GM18499 (cell line): ENCODE measurements around the gene SLC4A7.
"Not testable (repeated sequence)": the region's sequence is repeated elsewhere in the genome, so short reads cannot be mapped to it uniquely, and the experiment has no call there.

Experiments
- ATAC-seq: cut with Tn5 transposase; IDR thresholded peaks from one replicate; pipeline ENCODE4 v1.9.1; 2021; ENCODE audit warnings: moderate number of reproducible peaks; ENCODE audit not compliant: insufficient read depth, unreplicated experiment

The SLC4A7 gene

DNA sequence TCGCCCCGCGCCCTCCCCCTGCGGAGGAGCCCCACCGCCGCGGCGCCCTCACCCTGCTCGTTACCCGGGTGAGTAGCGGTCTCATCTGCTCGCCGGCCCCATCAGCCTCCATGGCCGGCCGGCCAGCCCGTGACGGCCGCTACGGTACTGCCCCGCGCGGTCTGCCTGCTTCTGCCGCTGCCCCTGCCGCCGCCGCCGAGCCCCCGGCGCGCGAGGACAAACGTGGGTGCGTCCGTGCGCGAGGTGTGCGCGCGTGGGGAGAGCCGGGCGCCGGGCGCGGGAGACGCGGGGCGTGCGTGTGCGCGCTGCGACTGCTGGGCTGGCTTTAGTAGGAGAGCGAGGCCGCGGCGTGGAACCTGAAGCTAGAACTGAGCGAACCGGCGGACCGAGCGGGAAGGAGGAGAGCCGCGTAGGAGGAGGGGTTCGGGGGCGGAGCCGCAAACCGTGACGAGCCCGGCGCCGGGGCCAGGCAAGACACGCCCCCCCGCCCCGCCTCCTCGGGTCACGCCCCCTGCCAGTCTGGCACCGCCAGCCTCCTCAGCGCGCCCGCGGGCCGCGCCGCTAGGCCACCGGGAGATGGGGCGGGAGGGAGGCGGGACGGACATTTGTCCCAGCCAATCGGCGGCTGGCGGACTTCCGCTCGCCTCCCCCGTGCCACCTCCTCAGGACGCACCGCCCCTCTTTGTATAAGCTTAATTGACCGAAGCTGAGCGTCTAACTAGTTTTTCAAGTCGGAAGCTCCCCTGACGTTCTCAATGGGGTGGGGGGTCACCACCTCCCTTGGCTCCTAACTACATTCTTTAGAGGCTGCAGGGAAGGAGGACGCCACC, at the start of gene SLC4A7:
SLC4A7 (minus strand) TSS at position 370 of the 830 bp plus-strand sequence; CDS start at position 112, 258 bp downstream.
- ATAC-seq, result peak; percentile 69

DNA sequence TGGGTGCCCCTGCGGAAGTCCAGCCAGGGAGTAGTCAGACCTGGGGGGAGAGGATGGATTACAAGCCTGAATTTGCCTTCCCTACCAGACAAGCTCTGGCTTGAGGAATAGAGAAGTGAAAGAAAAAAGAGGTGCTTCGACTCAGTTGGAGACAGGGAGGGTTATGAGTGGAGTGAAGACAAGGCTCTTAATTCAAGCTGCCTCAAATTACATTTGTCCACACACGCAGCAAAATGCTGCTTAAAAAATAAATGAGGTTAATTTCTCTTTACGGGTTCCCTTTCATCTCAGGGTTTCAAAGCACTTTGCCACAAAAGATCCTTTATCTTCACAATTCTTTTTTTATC, 49.0 kb upstream of the SLC4A7 start:
- no peak for ATAC-seq

DNA sequence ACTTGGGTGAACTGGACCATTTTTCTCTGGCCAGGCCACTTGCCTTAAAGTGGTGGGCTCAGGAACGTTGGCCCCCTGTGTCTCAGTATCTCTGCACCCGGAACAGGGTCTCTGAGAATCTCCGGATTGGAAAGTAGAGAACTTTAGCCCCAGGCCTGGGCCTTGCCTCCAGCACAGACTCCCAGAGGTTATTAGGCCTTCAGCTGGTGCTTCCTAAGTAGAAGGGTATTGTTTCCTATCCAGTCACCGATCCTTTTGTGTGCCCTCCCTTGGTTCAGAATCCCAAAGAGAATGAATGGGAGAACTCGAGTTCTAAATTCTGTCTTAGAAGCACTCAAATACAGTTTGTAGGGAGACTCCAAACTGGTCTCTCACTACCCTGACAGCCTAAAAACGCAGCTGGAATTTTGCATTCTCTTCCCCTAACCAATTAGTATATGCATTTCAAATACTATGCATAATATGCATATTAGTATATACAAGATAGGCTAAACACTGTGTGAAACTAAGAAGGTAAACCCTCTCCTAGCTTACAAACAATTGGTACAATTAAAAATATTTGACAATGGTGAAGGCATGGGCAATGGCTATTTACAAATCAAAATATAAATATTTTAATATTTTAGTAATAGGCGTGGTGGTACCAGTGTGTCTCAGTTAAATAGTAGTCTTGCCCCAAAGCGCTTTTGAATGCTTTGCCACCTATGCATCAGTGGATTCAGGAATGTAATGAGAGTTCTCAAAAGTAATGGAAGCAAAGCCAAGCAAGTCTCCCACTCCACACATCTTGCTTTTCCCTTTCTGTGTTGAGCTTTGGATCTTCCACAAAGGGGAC, 48.5 kb upstream of the SLC4A7 start:
- no peak for ATAC-seq

DNA sequence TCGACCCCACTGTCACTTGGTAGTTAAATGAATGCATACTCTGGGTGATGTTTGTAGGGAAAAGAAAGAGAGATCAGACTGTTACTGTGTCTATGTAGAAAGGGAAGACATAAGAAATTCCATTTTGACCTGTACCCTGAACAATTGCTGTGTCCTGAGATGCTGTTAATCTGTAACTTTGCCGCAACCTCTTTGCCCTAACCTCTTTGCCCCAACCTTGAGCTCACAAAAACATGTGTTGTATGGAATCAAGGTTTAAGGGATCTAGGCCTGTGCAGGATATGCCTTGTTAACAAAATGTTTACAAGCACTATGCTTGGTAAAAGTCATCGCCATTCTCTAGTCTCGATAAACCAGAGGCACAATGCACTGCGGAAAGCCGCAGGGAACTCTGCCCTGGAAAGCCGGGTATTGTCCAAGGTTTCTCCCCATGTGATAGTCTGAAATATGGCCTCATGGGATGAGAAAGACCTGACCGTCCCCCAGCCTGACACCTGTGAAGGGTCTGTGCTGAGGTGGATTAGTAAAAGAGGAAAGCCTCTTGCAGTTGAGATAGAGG, 47.1 kb upstream of the SLC4A7 start:
- not testable (repeated sequence) for ATAC-seq

DNA sequence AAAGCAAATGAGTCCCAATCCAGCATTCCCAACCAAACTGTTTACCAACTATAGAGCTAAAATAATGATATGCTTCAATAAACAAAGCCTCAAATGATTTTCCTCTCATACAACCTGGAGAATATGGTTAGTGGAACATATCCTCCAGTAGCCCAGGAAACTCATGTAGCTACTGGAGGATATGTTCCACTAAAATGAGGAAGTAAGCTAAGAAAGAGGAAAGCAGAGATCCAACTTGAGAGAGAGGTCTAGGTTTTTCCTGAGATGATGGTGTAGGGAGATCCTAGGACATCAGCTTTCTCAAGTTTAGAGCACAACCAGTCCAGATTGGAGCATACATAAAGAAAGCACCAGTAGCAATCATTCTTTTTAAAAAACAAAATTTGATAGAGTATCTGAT, 44.6 kb upstream of the SLC4A7 start:
- no peak for ATAC-seq

DNA sequence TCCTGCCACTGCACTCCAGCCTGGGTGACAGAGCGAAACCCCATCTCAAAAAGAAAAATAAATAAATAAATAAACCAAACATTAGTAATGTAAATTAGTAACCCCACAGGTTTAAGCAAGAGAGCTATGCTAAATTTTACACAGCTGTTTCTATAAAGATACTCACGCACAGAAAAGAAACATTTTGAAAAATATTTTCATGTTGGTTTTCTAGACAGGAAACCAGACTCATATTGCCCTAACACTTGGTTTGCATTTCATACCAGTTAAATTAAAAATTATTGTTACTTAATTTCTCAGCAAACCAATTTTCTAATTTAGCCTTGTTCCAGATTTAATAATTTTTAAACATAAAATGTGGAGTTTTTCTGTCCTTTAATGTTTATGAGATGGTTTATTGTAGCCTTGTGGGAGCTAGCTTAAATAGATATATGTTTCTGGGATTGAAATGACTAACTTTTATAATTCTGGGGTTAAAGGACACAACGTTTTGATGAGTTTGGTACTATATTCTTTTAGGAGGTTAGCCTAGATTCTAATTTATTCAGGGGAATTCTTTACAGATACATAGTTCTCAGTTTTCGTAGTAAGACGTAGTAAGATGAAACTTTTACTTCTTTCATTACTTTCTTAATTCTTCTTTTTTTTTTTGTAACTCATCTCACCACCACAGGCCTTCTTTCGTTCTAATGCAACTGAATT, 42.6 kb upstream of the SLC4A7 start:
- no peak for ATAC-seq

DNA sequence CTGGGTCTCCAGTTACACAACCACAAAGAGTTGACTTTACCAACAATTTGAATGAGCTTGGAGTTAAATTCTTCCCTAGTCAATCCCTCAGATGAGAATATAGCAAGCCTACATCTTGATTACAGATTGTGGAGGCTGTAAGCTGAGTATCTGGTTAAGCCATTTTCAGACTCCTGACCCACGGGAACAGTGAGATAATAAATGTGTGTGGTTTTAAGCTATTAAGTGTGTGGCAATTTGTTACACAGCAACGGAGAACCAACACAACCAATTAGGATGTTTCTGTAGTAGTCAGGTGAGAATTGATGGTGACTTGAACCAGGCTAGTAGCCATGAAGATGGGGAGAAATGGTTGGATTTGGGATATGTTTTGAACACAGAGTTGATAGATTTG, 37.7 kb upstream of the SLC4A7 start:
- no peak for ATAC-seq

DNA sequence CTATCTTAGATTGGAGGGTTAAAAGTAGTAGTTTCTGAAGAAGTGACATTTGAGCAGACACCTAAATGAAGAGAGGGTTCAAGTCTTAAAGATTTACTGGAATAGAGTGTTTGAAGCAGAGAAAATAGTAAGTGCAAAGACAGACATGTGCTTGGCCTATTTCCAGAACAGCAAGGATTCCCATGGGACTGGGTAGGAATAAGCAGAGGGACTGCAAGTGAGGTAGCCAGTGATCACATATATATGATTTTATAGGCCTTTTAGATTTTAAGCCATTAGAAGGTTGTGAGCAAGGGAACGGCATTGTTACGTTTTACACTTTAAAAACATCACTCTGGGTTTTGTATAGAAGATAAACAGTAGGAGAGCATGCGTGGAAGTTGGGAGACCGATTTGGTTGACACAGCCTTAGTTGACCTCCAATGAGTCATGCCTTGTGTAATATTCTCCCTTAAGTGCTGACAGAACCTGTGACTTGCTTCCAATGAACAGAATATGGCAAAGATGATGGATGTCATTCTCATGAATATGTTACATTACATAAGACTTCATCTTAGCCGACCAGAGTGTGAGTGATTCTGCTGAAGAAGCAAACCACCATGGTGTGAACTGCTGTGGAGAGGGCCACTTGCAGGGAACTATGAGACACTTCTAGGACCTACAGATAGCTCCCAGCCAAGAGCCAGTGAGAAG, 37.1 kb upstream of the SLC4A7 start:
- no peak for ATAC-seq

DNA sequence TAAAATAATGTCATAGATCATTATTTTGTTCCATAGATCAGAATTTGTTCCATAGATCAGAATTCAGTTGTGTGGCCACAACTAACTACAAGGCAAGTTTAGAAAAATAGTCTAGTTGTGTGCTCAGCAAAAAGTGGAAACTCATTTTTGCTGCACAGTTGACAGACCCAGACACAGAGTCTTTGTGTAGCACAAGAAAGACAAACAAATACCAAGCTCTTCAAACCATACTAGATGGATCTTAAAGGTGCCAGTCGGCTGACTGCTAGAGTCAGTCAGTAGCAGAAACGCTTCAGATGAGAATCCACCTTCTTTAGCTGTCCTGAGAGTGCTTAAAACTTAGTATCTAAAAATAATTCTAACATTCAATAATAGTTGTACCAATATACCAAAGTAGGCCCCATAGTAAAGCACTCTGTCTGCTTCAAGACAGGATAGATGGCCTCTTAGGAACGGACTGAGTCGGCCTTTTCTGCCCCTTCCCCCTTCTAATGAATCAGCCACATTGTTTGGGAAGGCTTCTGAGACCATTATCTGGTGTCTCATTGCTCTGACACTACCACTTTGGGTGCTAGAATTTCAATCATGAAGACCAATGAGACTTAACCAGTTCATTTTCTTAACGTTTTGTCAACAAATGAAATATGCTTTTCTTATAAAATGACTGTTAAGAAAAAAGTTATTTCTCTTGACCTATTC, 27.7 kb upstream of the SLC4A7 start:
- no peak for ATAC-seq

DNA sequence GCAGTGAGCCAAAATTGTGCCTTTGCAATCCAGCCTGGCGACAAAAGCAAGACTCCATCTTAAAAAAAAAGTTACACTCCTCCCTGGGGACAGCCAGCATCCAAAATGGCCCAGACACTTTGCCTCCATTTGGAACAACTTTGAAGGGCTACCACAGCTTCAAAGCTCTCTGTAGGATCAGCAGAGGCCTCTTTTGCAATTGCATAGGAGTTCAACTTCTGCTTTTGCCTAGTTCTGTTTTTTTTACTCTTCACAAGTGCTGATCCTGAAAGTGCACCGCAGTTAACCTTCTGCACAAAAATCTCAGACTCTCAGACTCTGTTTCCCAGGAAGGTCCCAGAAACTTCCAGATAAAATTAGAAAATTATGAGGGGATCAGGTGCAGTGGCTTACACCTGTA, 25.2 kb upstream of the SLC4A7 start:
- ATAC-seq, result no peak

DNA sequence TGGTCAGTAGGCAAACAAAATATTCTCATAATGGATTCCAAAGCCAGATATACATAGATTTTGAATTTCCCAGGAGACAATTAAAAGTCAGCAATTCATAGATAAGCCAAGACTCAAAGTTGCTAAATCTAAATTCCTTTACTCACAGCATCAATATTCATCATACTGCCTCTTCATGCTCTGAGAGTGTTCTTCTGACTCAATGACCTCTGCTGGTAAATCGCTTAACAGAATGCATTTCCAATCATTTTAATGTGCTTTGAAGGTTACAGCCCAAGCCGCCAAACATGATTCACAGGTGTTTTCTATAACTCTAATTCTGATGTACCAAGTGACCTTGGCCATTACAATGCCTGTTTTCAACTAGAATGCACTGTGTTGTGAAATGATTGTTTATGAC, 24.2 kb upstream of the SLC4A7 start:
- ATAC-seq, result no peak

DNA sequence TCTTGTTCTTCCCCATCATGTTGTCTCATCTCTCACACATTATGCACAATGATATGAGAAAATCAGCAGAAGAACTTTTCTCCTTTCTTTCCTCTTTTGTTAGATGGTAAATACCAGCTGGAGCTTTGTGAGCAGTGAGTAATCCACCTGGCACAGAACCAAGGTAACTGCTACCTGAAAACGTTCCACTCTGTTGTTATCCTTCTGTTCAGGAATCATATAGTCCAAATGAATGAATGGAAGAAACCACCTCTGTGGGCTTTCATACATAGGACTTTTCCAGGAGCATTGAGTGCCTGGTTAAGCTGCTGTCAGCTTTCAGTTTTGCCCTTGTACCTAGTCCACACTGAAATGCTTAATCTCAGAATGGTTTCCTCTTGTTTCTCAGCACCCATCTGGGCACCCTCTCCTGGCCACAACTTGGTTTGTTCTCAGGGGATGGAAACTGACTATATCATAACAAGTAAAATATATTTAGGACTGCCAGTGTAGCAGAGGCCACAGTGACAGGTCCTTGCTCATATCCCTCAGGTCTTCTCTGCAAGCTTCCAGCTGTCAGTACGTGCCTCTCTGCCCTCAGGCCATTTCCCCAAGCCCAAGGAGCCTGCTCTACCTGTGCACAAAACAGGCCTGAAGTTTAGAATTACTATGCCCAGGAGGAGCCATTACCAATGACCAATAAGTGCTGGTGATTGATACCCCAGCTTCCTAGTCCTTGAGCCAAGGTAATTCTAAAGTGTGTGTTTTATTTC, 23.5 kb upstream of the SLC4A7 start:
- ATAC-seq, result no peak

DNA sequence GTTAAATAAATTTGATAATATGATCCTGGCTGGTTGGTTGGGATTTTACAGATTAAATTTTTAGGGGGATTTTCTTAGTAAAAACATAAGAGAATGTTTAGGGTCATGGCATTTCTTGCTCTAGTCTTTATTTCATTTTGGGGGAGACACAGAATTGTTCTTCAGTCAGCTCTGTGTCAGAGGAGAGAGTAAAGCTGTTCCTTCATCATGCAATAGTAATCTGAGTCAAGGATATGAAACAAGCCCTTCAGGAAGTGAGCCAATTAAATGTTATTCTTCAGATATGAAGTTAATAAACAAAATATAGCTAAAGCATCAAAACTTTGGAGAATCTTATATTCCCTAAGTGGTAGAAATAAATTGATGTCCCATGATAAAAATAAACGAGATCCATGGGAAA, 22.9 kb upstream of the SLC4A7 start:
- no peak for ATAC-seq

DNA sequence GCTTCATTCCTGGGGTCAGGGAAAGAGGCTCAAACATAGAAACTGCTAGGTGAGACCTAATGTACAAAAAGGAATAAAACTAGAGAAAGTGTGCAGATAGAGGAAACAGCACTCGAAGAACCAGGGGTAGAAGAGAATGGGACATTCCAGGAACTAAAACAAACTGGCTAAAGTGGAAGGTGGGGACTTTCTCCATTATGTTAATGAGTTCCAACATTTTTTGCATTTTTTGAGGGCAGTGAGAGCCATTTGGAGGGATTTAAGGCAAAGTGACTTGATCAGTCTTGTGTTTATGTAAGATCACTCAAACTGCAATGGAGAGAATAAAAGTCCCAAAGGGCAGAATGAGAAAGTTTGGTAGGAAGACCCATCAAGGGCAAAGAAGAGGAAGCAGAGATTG, 20.6 kb upstream of the SLC4A7 start:
- ATAC-seq, result no peak

DNA sequence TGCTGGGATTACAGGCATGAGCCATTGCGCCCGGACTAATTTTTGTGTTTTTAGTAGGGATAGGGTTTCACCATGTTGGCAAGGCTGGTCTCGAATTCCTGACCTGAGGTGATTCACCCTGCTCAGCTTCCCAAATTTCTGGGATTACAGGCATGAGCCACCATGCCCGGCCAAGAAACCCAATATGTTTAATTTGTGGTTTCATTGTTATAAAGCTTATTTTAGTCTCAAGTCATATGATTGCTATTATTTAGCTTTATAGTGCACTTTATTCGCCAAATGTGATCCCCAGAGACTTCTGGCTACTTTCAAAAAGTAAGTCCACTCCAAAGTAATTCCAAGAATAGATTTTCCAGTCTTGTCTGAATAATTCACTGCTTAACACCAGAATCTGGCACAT, 19.3 kb upstream of the SLC4A7 start:
- ATAC-seq, result no peak

DNA sequence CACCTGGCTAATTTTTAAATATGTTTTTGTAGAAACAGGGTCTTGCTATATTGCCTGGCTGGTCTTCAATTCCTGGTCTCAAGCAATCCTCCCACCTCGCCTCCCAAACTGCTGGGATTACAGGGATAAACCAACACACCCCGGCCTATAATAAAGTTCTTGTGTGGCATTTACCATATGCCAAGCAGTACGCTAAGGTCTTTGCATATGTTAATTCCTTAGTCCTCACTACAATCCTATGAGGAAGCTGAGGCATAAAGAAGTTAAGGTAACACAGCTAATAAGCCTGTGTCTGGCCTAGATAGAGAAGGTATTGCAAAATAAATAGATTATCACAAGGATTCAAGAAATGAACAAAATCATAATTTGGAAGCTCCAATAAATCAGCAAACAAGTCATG, 17.6 kb upstream of the SLC4A7 start:
- ATAC-seq, result no peak

DNA sequence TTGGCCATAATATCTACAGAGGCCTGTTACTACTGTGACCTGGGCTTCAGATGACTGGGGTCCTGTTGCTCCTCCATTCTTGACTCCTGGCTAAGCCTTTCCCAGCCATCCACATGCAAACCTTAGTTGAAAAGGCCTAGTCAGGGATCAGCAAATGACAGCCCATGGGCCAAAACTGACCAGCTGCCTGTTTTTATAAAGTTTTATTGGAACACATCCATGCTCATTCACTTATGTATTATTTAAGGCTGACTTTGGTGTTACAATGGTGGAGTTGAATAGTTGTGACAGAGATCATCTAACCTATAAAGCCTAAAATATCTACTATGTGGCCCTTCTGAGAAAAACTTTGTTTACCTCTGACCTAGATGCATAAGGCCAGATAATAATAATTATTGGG, 16.8 kb upstream of the SLC4A7 start:
- ATAC-seq, result no peak

DNA sequence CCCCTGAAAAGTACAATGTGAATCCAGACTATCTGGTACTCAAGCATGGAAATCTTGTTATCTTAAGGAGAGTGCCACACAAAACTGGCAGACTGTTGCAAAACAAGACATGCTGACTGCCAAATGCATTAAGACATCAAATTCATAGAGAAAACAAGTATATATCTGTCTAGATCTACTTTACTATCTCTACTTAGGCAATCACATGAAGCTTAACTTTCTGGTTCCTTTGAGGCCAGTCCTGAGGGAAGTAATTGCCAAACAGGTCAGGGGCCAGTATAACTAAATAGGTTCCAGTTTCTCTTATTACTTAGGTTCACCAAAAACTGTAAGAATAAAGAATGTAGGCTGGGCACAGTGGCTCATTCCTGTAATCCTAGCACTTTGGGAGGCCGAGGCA, 15.9 kb upstream of the SLC4A7 start:
- no peak for ATAC-seq

DNA sequence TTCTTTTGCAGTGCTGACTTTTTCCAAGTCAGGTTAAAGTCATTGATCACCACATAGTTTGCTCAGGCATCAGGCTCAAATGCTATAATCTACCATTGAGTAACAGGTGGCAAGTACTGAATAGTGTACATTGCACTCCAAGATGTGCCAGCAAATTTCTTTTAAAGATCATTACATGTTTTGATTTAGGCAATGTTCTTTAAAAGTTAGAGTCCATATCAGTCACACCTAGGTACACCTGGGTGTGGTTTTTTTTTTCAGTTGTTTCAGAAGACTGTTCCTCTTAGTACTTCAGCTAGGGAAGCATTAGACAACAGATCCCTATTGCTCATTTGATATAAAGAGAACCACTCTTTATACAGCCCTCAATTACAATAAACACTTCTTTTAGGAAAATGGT, 10.6 kb upstream of the SLC4A7 start:
- ATAC-seq, result no peak
